GM15510 (cell line): ENCODE data around the gene ZNF134.

ENCODE experiments used
- POLR2A ChIP-seq: IDR thresholded peaks from 3 replicates; pipeline ENCODE4 v1.6.1; 2011; ENCODE audit warnings: borderline replicate concordance; ENCODE audit not compliant: insufficient read length; ENCODE audit errors: extremely low read depth

The ZNF134 gene

DNA sequence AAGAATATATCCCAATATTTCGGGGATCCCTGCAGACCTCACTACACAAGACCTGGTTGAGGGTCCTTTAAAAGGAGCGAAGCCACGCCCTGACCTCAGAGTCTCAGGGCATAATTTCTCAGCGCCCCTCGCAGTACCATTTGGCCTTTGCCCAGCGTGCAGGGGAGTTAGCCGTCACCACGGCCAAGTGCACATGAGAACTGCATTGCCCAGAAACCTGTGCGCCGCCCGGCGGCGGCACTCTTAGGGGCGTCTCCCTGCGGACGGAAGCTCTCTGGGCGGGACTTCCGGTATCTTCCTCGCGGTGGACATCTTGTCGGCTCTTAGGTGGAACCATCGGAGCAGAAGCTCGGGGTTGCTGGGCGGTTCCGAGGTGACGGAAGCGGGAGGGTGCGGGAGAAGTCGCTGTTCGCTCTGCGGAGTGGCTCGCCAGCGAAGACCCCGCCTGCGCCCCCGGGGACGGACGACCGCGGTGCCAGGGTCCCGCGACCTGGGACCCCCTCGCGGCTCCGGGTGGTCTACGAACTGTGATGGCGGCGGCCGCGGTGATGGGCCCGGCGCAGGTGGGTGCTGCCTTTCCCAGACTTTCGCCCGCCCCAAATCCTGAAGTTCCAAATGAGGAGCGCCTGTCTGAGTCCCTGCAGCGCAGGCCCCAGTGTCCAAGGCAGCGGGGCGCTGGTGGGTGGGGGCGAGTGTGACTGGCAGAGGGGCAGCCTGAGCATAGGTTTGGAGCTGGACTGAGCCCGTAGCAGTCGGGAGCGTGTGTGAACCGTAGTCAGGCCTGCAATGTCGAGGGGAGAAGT lies at the start of gene ZNF134:
Gene ZNF134 (plus strand): TSS at position 302 of the 803 bp plus-strand sequence. CDS start 5,227 bp downstream, outside the sequence.
- peak; percentile 60 for TF ChIP-seq POLR2A

DNA sequence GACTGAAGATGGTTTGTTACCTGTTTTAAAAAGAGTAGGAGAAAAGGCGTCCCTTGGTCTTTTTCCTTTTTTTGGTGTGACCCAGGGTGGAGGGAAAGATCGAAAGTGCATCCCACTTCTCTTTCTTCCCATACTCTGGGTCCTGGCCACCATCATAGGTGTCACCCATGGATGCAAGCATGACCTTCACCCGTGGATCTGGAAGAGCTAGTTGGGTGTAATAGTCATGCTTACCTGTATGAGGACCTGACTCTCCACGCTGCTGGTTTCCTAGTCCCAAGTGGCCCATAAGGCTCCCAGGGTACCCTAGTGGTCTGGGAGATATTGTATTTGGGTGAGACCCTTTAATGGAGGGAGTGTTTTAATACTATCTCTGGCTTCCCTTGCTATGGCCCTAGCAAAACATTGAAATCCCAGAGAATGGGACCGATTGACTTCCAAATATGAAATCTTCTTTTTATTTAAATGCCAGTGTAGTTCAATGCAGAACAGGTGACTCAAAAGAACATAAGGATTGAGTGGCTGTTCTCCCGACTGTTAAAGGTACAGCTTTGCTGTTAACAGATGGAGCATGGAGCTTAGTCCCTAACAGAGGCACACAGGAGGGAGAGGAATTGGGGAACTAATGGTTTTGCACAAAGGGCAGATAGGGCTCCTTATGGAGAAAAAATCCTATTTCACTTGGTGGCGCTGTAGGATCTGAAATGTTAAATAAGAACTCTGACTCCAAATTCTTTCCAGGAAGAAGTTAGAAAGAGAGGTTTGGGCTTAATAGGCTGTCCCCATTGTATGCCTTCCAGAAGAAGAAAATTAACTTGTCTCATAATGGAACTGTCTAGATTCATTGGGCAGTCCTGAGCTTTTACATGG lies 47.4 kb upstream of the ZNF134 start:
- no peak for TF ChIP-seq POLR2A

DNA sequence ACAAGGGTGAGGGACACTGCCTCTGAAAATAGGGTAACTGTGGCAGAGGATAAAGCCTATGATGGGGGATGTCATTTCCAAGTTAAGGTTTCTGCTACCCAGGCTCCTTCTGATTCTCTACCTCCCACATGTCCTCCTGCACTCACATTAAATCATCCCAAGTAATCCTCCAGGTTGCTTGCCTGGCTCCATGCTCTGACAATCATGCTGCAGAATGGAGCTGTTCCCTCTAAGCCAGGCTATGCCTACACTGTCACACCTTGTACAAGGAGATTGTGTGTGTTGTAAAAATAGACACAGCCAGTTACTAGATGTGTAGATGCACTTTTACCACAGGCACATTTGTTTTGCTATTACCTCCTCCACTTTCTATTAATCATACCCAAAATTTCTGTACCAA lies 43.3 kb upstream of the ZNF134 start:
- no peak for TF ChIP-seq POLR2A

DNA sequence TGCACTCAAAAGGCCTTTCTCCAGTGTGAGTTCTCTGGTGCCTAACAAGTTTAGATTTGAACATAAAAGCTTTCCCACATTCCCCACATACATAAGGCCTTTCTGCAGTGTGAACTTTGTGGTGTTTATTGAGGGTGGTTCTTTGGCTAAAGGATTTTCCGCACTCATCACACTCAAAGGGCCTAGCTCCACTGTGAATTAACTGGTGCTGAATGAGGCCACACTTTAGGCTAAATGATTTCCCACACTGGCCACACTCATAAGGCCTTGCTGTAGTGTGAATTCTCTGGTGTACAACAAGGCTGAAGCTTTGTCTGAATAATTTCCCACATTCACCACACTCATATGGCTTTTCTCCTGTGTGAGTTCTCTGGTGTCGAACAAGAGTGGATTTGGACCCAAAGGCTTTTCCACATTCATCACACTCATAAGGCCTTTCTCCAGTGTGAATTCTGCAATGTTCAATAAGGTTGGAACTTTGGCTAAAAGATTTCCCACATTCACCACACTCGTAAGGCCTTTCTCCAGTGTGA lies 41.6 kb upstream of the ZNF134 start:
- TF ChIP-seq POLR2A = no peak

DNA sequence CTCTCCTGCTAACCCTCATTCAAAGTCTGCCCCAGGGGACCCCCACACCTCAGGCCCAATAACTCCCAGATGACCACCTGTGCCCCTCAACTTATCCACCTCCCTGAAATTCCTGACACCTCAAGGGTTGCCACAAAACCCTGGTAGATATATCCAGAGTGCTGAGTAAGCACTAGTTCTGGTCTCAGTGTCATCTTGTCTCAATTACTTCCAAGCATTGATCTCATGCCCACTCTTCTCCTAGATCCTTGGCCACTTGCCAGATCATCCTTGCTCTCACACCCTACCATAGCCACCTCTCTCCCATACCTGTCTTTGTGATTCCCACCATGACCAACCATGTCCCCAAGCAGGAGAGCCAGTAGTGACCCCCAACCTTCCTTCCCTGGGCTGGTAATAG lies 37.4 kb upstream of the ZNF134 start:
- TF ChIP-seq POLR2A = no peak

DNA sequence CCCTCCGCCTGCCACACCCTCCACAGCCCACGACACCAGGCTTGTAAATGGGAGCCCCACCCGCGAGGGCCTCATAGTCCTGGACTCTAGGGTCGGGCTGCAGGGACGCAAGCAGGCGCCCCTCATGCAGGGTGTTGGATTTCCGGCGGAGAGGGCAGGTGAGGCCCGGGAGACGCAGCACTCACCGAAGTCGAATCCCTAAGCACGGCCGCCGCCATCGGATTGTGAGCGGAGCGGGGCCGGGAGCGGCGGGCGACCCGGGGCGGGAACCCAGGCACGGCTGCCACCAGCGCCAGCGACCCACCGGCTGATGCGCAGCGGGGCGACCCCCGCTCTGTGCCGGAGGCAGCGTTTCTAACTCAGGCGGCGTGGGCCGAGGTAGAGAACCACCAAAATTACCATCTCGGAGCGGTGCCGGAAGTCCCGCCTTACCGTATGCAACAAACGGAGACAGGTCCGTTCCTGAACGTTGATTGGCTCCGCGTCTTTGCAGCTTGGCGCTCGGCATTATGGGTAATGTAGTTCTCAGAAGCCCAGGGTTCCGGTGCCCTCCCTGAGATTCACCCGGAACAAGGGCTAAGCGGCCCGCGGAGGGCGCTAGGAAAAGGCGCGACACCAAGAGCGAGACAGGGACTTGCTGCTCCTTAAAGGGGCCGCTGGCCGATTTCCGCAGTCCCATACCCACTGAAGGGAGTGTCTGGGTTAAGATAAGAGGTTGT lies 35.4 kb upstream of the ZNF134 start, which contains the start of gene ZNF416:
Gene ZNF416 (minus strand): TSS at position 425 of the 719 bp plus-strand sequence. CDS start 207 bp downstream, at position 218.
- TF ChIP-seq POLR2A = peak; percentile 54

DNA sequence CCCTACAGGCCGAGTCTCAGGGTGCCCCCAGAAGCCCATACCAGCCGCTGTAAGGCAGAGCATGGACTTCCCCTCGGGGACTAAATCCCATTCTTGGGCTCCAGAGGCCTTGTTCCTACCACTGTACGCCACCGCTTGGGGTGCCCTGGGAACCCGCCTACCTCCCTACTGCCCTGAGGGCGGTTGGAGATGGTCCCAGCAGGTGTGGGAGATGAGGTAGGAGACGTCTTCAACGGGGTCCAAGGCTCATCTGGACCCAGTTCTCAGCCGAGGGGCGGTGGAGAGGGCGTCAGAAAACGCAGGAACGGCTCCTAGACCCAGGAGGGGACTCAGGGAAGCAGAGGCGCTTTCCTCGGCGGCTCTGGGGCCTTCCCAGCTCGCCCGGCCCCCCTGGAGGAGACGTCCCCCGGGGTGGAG lies 30.9 kb upstream of the ZNF134 start:
- TF ChIP-seq POLR2A = no peak

DNA sequence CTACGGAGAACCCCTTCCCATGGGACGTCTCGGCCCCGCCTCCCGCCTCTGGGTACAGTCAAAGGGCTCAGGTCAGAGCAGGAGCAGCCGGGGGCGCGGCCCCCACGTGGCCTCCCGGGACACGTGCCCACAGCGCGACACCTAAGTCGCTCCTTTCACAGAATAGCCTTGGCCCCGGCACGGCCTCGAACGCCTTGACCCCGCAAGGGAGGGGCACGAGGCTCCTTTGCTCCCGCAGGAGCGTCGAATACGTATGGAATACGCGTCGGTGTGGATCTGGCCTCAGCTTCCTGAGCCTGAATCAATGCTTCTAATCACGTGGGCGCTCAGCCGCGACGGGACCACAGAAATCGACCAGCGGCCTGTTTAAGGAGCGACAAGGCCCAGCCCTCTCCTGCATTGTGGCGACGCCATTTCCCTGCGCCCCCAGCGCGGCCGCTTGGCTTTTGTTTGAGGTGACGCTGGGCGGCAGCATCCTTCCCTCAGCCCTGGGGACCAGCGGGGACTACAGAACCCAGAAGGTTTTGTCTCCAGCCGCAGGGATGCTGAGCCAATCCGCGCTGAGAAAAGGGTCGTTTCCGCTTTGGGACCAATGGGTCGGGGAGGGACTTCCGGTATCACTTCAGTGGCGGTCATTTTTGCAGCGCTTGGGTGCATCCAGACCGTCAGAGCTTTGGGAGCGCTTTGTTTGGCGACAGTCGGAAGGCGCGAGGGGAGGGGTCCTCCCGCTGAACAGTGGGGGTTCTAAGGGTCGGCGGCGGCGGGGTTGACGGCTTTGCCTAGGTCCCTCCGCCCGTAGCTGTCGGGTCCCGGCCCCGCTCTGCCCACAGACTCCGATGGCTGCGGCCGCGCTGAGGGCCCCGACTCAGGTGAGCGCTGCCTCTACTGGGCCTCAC lies 30.3 kb upstream of the ZNF134 start, which contains the start of gene ZIK1:
Gene ZIK1 (plus strand): TSS at position 625 of the 896 bp plus-strand sequence. CDS start 212 bp downstream, at position 837.
- peak; percentile 21 for TF ChIP-seq POLR2A

DNA sequence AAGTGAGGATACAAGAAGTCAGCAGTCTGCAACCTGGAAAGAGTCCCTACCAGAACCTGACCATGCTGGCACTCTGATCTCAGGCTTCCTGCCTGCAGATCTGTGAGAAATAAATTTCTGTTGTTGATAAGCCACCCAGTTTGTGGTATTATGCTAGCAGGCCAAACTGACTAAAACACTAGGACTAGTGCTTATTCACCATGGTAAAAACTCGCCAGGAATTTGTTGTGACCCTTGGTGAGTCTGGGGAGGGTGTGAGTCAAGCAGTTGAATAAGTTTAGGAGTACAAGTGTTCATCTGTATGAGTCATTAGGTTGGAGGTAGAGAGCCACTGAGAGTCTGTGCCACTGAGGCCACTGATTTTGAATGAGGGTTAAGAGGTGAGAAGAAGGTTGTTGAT lies 26.5 kb upstream of the ZNF134 start:
- no peak for TF ChIP-seq POLR2A

DNA sequence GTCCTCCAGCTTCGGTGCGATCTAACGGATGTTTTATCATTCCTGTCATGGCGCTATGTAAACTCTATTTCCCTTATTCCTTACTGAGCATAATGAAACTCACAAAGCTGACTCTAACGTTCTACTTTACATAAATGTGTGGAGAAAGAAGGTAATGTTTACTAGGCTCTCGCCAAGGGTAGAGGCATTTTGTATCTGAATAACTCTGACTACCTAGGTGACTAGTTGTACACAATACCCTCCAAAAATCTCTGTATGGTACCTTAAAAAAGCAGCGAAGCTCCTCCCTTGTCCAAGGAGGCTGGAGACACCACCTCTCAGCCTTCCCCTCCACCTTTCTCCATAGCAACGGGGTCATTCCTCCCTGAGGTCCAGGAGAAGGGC lies 14.7 kb upstream of the ZNF134 start:
- TF ChIP-seq POLR2A = no peak

DNA sequence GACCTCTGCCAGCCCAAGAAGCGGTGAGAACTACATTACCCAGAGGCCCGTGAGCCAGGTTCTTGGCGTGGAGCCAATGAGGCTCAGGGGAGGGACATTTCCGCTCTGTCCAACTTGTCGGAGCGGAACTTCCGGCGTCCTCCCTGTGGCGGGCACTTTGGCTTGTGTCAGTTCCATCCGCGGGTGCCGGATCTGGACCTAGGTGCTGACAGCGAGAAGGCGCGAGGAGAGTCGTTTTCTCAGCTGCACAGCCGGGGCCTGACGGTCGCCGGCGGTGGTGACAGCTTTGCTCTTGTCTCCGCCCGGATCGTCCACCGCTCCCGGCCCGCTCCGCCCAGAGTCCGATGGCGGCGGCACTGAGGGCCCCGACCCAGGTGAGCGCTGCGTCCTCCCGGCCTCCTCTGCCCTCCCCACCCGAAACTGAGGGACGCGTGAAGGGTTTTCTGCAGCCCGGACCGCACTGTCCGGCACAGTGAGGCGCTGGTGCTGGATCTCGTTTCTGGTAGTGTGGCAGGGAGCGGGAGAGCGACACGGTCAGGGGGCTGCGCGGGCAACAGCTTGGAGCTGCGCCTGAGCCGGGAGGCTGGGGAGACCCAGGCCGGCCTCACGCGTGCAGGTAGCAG lies 14.2 kb upstream of the ZNF134 start, which contains the start of gene ZNF530:
Gene ZNF530 (plus strand): TSS at position 125 of the 623 bp plus-strand sequence. CDS start 4,461 bp downstream, outside the sequence.
- TF ChIP-seq POLR2A = peak; percentile 56

DNA sequence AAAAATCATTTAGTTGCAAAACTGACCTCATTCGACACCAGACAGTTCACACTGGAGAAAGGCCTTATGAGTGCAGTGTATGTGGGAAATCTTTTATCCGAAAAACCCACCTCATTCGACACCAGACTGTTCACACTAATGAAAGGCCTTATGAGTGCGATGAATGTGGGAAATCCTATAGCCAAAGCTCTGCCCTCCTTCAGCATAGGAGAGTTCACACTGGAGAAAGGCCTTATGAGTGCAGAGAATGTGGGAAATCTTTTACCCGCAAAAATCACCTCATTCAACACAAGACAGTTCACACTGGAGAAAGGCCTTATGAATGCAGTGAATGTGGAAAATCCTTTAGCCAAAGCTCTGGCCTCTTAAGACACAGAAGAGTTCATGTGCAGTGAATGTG lies 7.1 kb upstream of the ZNF134 start:
- TF ChIP-seq POLR2A = no peak

DNA sequence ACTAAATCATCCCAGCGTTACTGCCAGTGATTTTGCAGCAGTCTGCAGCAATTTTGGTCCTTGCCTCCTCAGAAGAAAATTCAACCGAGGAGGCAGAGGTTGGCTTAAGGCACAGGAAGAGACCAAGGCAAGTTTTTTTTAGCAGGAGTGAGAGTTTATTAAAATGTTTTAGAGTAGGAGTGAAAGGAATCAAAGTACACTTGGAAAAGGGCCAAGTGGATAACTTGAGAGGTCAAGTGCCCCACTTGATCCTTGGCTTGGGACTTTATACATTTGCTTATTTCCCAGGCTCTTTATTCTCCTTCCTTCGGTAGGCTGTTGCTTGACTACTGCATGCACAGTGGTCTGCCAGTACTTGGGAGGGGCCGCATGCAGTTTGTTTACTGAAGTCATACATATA lies 2.9 kb upstream of the ZNF134 start:
- TF ChIP-seq POLR2A = no peak

DNA sequence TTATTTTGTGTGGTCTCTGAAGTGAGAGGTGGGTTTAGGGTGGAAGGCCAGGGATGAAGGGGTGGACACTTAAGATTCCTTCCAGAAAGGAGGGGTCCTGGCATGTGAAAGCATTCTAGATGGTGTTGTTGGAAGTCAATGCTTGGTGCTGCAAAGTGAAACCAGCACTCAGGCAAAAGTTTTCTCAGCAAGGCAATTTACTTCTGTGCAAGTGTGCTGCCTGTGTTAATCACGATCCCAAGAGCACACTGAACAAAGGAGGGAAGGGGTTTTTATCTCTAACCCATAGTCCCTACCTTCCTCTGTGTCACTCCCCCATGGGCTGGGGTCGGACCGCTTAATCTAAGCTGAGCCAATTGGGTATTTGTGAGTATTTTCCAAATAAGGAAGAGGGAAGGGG lies 1.3 kb downstream of the ZNF134 start:
- no peak for TF ChIP-seq POLR2A
